ENCODE results near the gene CPD.
"Not testable (repeated sequence)": the region's sequence is repeated elsewhere in the genome, so short reads cannot be mapped to it uniquely, and the experiment has no call there.

The CPD gene

DNA sequence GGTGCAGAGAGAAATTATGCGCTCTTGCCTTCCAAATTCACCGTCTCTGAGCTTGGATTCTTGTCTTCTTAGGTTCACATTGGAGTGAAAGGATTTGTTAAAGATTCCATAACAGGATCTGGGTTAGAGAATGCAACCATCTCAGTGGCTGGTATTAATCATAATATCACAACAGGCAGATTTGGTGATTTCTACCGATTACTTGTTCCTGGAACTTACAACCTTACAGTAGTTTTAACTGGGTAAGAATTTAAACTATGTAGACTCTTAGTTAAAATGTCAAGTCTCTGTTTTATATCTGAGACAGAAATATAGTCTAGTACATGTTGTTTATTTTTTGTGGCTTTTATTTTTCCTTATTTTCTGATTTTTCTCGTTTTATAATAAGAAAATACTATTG lies 42.9 kb downstream of the CPD start:
- Histone ChIP-seq H3K27ac (ENCODE audit: low read depth in 2 of 2, low read length in 2 of 2) (no peak overlapping the region), H3K36me3 (ENCODE audit: control insufficient read depth in 2 of 2, insufficient read depth in 2 of 2, low read length in 2 of 2) (peaks cover 13 to 20% of the 10 kb centered on the region in 2 donors), H3K9me3 (ENCODE audit: control insufficient read depth in 2 of 2, low read length in 2 of 2) (no peaks in the 10 kb centered on the region), H3K27me3 (ENCODE audit: control insufficient read depth in 2 of 2, insufficient read depth in 2 of 2, low read length in 2 of 2) (no peaks in the 10 kb centered on the region), H3K4me1 (ENCODE audit: control insufficient read depth in 2 of 2, insufficient read depth in 2 of 2, low read length in 2 of 2) (no peaks in the 10 kb centered on the region), H3K9ac (ENCODE audit: low read depth in 1 of 2, low read length in 2 of 2) (no peak overlapping the region), H3K4me3 (ENCODE audit: low read length in 2 of 2) (no peak overlapping the region)

DNA sequence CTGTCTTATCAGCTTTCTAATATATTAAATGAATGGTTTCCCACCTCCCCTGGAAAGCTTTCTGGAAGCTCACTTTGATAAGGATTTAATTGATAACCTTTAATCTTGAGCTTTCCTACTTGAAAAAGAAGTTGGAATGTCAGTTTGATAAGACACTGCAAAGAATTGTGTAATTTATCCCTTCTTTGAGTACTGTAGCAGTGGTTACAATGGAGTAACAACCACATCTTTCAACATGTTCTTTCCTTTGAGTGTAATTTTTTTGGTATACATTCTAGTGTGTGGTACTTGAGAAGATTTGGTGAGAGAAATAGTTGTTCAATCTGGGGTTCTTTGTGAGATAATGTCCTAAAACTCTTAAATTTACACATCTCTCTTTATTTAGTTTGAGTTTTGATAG lies 43.4 kb downstream of the CPD start:
- H3K9ac ChIP-seq (ENCODE audit: low read depth in 1 of 2, low read length in 2 of 2) = no peak overlapping the region
- peaks cover 13 to 22% of the 10 kb centered on the region in 2 donors for H3K36me3 ChIP-seq (ENCODE audit: control insufficient read depth in 2 of 2, insufficient read depth in 2 of 2, low read length in 2 of 2)
- no peaks in the 10 kb centered on the region for H3K9me3 ChIP-seq (ENCODE audit: control insufficient read depth in 2 of 2, low read length in 2 of 2)
- no peak overlapping the region for H3K27ac ChIP-seq (ENCODE audit: low read depth in 2 of 2, low read length in 2 of 2)
- H3K4me3 ChIP-seq (ENCODE audit: low read length in 2 of 2) = no peak overlapping the region
- no peaks in the 10 kb centered on the region for H3K27me3 ChIP-seq (ENCODE audit: control insufficient read depth in 2 of 2, insufficient read depth in 2 of 2, low read length in 2 of 2)
- no peaks in the 10 kb centered on the region for H3K4me1 ChIP-seq (ENCODE audit: control insufficient read depth in 2 of 2, insufficient read depth in 2 of 2, low read length in 2 of 2)

DNA sequence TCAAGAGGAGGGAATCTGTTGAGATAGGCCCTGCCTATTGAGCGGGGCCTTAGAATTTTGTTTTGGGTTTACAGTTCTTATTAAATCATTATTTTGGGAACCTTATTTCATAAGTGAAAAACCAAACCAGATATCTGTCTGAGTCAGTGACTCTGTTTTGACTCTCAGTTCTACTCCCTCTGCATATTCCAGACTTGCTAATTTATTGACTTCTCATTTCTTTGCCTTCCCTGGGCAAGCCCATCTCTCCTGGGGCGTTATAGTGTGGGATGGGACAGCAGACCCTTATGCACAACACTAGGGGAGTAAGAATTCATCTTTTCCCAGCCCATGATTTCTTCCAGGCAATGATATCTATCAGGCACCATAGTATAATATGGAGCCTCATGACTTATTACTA lies 45.7 kb downstream of the CPD start:
- Histone ChIP-seq H3K36me3 (ENCODE audit: control insufficient read depth in 2 of 2, insufficient read depth in 2 of 2, low read length in 2 of 2) (peaks cover 18 to 25% of the 10 kb centered on the region in 2 donors), H3K27ac (ENCODE audit: low read depth in 2 of 2, low read length in 2 of 2) (no peak overlapping the region), H3K9me3 (ENCODE audit: control insufficient read depth in 2 of 2, low read length in 2 of 2) (no peaks in the 10 kb centered on the region), H3K9ac (ENCODE audit: low read depth in 1 of 2, low read length in 2 of 2) (no peak overlapping the region), H3K27me3 (ENCODE audit: control insufficient read depth in 2 of 2, insufficient read depth in 2 of 2, low read length in 2 of 2) (no peaks in the 10 kb centered on the region), H3K4me3 (ENCODE audit: low read length in 2 of 2) (no peak overlapping the region), H3K4me1 (ENCODE audit: control insufficient read depth in 2 of 2, insufficient read depth in 2 of 2, low read length in 2 of 2) (no peaks in the 10 kb centered on the region)

- Histone ChIP-seq H3K4me1 (ENCODE audit: control insufficient read depth in 2 of 2, insufficient read depth in 2 of 2, low read length in 2 of 2) (no peaks in the 10 kb centered on the region), H3K9me3 (ENCODE audit: control insufficient read depth in 2 of 2, low read length in 2 of 2) (no peaks in the 10 kb centered on the region), H3K9ac (ENCODE audit: low read depth in 1 of 2, low read length in 2 of 2) (no peak overlapping the region), H3K27ac (ENCODE audit: low read depth in 2 of 2, low read length in 2 of 2) (no peak overlapping the region), H3K27me3 (ENCODE audit: control insufficient read depth in 2 of 2, insufficient read depth in 2 of 2, low read length in 2 of 2) (no peaks in the 10 kb centered on the region), H3K4me3 (ENCODE audit: low read length in 2 of 2) (no peak overlapping the region), H3K36me3 (ENCODE audit: control insufficient read depth in 2 of 2, insufficient read depth in 2 of 2, low read length in 2 of 2) (peaks cover 18 to 23% of the 10 kb centered on the region in 2 donors)
Observed at GRCh38 chr17:30426292-30426691, 47.6 kb downstream of the CPD start.

DNA sequence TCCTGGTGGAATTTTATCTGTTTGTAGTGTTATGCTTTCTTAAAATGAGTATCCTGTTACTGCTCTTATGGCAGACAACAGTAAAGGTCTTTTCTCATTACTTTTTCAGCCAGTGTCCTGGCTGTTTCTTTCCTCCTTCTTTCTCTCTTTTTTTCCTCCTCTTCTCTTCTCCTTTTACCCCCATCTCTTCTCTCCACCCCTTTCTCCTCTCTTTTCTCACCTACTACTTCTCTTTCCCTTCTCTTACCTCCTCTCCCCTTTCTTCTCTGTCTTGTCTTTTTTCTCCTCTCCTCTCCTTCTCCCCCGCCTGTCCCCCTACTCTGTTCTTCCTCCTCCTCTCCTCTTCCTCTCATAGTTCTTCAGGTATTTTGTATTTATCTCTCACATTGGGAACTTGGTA lies 48.9 kb downstream of the CPD start:
- H3K4me3 ChIP-seq (ENCODE audit: low read length in 2 of 2) = no peak overlapping the region
- H3K36me3 ChIP-seq (ENCODE audit: control insufficient read depth in 2 of 2, insufficient read depth in 2 of 2, low read length in 2 of 2) = peaks cover 11 to 24% of the 10 kb centered on the region in 2 donors

DNA sequence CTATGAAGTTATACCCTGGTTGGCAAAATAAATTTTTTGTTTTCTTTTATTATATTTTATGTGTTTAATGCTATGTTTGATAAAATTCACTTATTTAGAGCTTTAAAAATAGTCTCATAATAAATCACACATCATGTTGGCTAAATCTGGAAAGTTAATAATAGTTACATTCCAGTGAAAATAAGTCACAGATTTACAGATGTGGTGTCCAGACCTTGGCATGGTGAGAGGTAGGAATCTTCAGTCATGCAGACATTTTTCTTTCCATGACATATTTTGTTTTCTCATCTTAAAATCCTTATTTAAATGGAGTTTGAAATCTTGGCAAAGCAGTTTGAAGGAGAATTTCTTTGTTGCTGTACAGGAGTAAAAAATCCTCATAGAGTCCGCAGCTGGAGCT lies 50.4 kb downstream of the CPD start:
- H3K9ac ChIP-seq (ENCODE audit: low read depth in 1 of 2, low read length in 2 of 2) = no peak overlapping the region
- H3K4me1 ChIP-seq (ENCODE audit: control insufficient read depth in 2 of 2, insufficient read depth in 2 of 2, low read length in 2 of 2) = no peaks in the 10 kb centered on the region
- H3K4me3 ChIP-seq (ENCODE audit: low read length in 2 of 2) = no peak overlapping the region
- H3K9me3 ChIP-seq (ENCODE audit: control insufficient read depth in 2 of 2, low read length in 2 of 2) = no peaks in the 10 kb centered on the region
- peaks cover 14 to 23% of the 10 kb centered on the region in 2 donors for H3K36me3 ChIP-seq (ENCODE audit: control insufficient read depth in 2 of 2, insufficient read depth in 2 of 2, low read length in 2 of 2)
- no peak overlapping the region for H3K27ac ChIP-seq (ENCODE audit: low read depth in 2 of 2, low read length in 2 of 2)
- no peaks in the 10 kb centered on the region for H3K27me3 ChIP-seq (ENCODE audit: control insufficient read depth in 2 of 2, insufficient read depth in 2 of 2, low read length in 2 of 2)

More for the DNA sequence above, 48.9 kb downstream of the CPD start:
- no peaks in the 10 kb centered on the region for H3K9me3 ChIP-seq (ENCODE audit: control insufficient read depth in 2 of 2, low read length in 2 of 2)
- no peaks in the 10 kb centered on the region for H3K4me1 ChIP-seq (ENCODE audit: control insufficient read depth in 2 of 2, insufficient read depth in 2 of 2, low read length in 2 of 2)
- no peak overlapping the region for H3K9ac ChIP-seq (ENCODE audit: low read depth in 1 of 2, low read length in 2 of 2)
- H3K27ac ChIP-seq (ENCODE audit: low read depth in 2 of 2, low read length in 2 of 2) = no peak overlapping the region
- no peaks in the 10 kb centered on the region for H3K27me3 ChIP-seq (ENCODE audit: control insufficient read depth in 2 of 2, insufficient read depth in 2 of 2, low read length in 2 of 2)

DNA sequence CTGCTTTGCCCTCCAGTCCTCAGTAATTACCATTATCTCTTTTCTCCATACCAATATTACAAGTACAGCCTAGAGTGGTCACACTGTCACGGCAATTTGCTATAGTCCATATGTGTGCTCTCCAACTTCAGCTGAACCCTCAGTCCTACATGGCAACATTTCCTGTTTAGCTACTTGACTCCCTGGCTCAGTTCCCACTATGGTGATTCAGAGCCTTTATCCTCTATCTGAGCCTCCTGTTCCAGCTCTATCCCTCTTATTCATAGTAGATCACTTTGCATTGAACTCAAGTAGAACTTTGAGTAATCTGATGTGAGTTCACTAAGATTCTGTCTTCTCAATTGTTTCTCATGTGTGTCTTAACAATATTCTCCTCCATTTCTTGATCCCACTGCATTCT lies 54.8 kb downstream of the CPD start:
- H3K4me1 ChIP-seq (ENCODE audit: control insufficient read depth in 2 of 2, insufficient read depth in 2 of 2, low read length in 2 of 2) = no peaks in the 10 kb centered on the region
- peaks cover 7 to 23% of the 10 kb centered on the region in 2 donors for H3K36me3 ChIP-seq (ENCODE audit: control insufficient read depth in 2 of 2, insufficient read depth in 2 of 2, low read length in 2 of 2)
- H3K27ac ChIP-seq (ENCODE audit: low read depth in 2 of 2, low read length in 2 of 2) = no peak overlapping the region
- no peaks in the 10 kb centered on the region for H3K27me3 ChIP-seq (ENCODE audit: control insufficient read depth in 2 of 2, insufficient read depth in 2 of 2, low read length in 2 of 2)
- no peak overlapping the region for H3K9ac ChIP-seq (ENCODE audit: low read depth in 1 of 2, low read length in 2 of 2)
- H3K4me3 ChIP-seq (ENCODE audit: low read length in 2 of 2) = no peak overlapping the region
- H3K9me3 ChIP-seq (ENCODE audit: control insufficient read depth in 2 of 2, low read length in 2 of 2) = no peaks in the 10 kb centered on the region

GRCh38 chr17:30436729-30437128 lies 58.0 kb downstream of the CPD start:
- H3K27ac ChIP-seq (ENCODE audit: low read depth in 2 of 2, low read length in 2 of 2) = no peak overlapping the region
- peaks cover 7 to 18% of the 10 kb centered on the region in 2 donors for H3K36me3 ChIP-seq (ENCODE audit: control insufficient read depth in 2 of 2, insufficient read depth in 2 of 2, low read length in 2 of 2)
- no peak overlapping the region for H3K9ac ChIP-seq (ENCODE audit: low read depth in 1 of 2, low read length in 2 of 2)
- no peaks in the 10 kb centered on the region for H3K4me1 ChIP-seq (ENCODE audit: control insufficient read depth in 2 of 2, insufficient read depth in 2 of 2, low read length in 2 of 2)
- H3K4me3 ChIP-seq (ENCODE audit: low read length in 2 of 2) = no peak overlapping the region
- H3K27me3 ChIP-seq (ENCODE audit: control insufficient read depth in 2 of 2, insufficient read depth in 2 of 2, low read length in 2 of 2) = no peaks in the 10 kb centered on the region
- no peaks in the 10 kb centered on the region for H3K9me3 ChIP-seq (ENCODE audit: control insufficient read depth in 2 of 2, low read length in 2 of 2)

DNA sequence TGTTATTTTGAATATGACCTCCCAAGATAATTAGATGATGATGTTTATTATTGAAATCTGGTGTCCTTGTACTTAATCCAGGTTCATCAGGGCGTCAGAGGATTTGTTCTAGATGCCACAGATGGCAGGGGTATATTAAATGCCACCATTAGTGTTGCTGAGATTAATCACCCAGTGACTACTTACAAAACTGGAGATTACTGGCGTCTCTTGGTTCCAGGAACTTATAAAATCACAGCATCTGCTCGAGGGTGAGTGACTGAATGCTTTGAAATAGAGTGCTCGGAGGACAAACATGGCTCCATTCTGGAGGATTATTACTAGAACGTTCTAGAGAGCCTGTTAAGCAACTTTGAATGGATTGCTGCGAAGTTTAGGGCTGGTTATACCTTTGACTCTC lies 65.0 kb downstream of the CPD start:
- no peak overlapping the region for H3K27ac ChIP-seq (ENCODE audit: low read depth in 2 of 2, low read length in 2 of 2)
- H3K27me3 ChIP-seq (ENCODE audit: control insufficient read depth in 2 of 2, insufficient read depth in 2 of 2, low read length in 2 of 2) = no peaks in the 10 kb centered on the region
- no peak overlapping the region for H3K4me3 ChIP-seq (ENCODE audit: low read length in 2 of 2)
- H3K9ac ChIP-seq (ENCODE audit: low read depth in 1 of 2, low read length in 2 of 2) = no peak overlapping the region
- no peaks in the 10 kb centered on the region for H3K4me1 ChIP-seq (ENCODE audit: control insufficient read depth in 2 of 2, insufficient read depth in 2 of 2, low read length in 2 of 2)
- peaks cover 0 to 6% of the 10 kb centered on the region in 2 donors for H3K36me3 ChIP-seq (ENCODE audit: control insufficient read depth in 2 of 2, insufficient read depth in 2 of 2, low read length in 2 of 2)
- H3K9me3 ChIP-seq (ENCODE audit: control insufficient read depth in 2 of 2, low read length in 2 of 2) = no peaks in the 10 kb centered on the region

DNA sequence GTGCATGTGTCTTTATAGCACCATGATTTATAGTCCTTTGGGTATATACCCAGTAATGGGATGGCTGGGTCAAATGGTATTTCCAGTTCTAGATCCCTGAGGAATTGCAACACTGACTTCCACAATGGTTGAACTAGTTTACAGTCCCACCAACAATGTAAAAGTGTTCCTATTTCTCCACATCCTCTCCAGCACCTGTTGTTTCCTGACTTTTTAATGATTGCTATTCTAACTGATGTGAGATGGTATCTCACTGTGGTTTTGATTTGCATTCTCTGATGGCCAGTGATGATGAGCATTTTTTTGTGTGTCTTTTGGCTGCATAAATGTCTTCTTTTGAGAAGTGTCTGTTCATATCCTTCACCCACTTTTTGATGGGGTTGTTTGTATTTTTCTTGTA lies 67.9 kb downstream of the CPD start:
- H3K9ac ChIP-seq (ENCODE audit: low read depth in 1 of 2, low read length in 2 of 2); H3K4me3 ChIP-seq (ENCODE audit: low read length in 2 of 2): not testable (repeated sequence)
- peaks cover 0 to 16% of the 10 kb centered on the region in 2 donors for H3K36me3 ChIP-seq (ENCODE audit: control insufficient read depth in 2 of 2, insufficient read depth in 2 of 2, low read length in 2 of 2)

GRCh38 chr17:30449480-30449879 lies 70.8 kb downstream of the CPD start:
- Histone ChIP-seq H3K36me3 (ENCODE audit: control insufficient read depth in 2 of 2, insufficient read depth in 2 of 2, low read length in 2 of 2) (peaks cover 4 to 18% of the 10 kb centered on the region in 2 donors), H3K4me1 (ENCODE audit: control insufficient read depth in 2 of 2, insufficient read depth in 2 of 2, low read length in 2 of 2) (no peaks in the 10 kb centered on the region), H3K27me3 (ENCODE audit: control insufficient read depth in 2 of 2, insufficient read depth in 2 of 2, low read length in 2 of 2) (no peaks in the 10 kb centered on the region), H3K27ac (ENCODE audit: low read depth in 2 of 2, low read length in 2 of 2) (no peak overlapping the region), H3K9ac (ENCODE audit: low read depth in 1 of 2, low read length in 2 of 2) (no peak overlapping the region), H3K4me3 (ENCODE audit: low read length in 2 of 2) (no peak overlapping the region), H3K9me3 (ENCODE audit: control insufficient read depth in 2 of 2, low read length in 2 of 2) (no peaks in the 10 kb centered on the region)

More for the DNA sequence above, 67.9 kb downstream of the CPD start:
- H3K27me3 ChIP-seq (ENCODE audit: control insufficient read depth in 2 of 2, insufficient read depth in 2 of 2, low read length in 2 of 2); H3K9me3 ChIP-seq (ENCODE audit: control insufficient read depth in 2 of 2, low read length in 2 of 2); H3K4me1 ChIP-seq (ENCODE audit: control insufficient read depth in 2 of 2, insufficient read depth in 2 of 2, low read length in 2 of 2); H3K27ac ChIP-seq (ENCODE audit: low read depth in 2 of 2, low read length in 2 of 2): not testable (repeated sequence)
